GM19099 (cell line): ENCODE measurements around the gene TMEM167B.

Experiments used
- POLR2A ChIP-seq: IDR thresholded peaks from 3 replicates; pipeline ENCODE4 v1.6.1; 2011; ENCODE audit warnings: low read depth; ENCODE audit not compliant: insufficient read length; ENCODE audit errors: extremely low read depth

The TMEM167B gene

GRCh38 chr1:109118089-109118488, 27.5 kb downstream of the TMEM167B start:
- no peak for TF ChIP-seq POLR2A

DNA sequence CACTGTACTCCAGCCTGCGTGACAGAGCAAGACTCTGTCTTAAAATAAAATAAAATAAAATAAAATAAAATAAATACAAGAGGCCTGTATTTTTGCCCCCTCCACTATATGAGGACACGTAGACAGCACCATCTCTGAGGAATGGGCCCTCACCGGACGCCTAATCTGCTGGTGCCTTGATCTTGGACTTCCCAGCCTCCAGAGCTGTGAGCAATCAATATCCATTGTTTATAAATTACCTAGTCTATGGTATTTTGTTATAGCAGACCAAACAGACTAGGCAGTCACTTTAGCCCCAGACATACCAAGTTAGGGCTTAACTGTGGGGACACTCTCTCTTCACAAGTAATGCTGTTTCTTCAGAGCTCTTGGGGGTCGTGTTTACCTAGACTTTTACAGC, 29.8 kb downstream of the TMEM167B start:
- TF ChIP-seq POLR2A = no peak

DNA sequence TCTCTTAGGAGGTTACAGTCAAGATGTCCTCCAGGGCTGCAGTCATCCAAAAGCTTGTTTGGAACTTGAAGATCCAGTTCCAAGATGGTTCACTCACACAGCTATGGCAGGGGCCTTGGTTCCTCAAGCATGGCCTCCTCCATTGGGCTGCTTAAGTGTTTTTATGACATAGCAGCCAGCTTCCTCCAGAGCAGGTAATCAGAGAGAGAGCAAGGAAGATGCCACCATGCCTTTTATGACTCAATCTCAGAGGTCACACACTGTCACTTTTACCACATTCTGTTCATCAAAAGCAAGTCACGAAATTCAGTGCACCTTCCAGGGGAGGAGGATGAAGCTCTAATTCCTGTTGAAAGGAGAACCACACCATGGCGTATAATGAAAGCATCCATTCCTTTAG, 40.5 kb downstream of the TMEM167B start:
- no peak for TF ChIP-seq POLR2A

- no peak for TF ChIP-seq POLR2A
Observed at GRCh38 chr1:109131800-109132199, 41.2 kb downstream of the TMEM167B start.

DNA sequence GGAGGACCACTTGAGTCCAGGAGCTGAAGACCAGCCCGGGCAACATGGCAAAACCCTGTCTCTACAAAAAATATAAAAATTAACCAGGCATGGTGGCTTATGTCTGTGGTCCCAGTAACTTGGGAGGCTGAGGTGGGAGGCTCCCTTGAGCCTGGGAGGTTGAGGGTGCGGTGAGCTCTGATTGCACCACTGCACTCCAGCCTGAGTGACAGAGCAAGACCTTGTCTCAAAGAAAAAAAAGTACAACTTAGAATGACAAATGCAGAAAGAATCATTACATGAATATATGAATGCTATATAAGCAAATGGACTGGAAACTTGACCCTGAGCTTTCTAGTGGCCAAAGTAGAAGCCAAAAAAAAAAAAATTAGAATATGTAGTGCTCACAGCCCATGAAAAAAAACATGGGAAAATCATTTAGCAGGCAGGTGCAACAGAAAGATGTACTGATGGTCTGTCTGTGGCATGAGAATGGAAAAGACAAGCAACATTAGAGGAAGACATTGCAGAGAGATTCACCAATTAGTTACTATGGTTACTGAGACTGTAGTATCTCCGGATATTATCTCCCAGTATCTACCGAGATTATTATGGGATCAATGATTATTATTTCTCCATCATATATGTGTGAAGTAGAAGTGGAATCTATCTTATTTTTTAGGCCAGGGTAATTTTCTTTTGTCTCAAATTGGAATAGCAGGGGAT, 42.6 kb downstream of the TMEM167B start:
- TF ChIP-seq POLR2A = no peak

DNA sequence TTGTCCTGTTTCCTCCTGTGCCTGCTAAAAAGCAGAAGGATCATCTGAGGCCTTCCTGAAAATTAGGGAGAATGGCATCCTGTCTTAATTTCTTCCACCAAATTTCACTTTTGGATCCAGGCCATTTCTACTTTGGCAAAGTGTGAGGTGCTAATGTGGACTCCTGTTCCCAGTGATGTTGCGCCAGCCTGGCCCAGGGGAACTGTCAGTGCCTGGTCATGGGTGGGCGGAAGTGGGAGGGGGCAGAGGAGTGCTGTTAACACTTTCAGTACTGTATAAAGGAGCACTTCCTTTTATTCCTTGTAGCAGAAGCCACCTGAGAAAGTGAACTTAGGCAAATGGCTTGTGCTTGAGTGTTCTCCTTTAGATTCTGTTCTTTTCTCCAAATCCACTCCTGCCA, 43.3 kb downstream of the TMEM167B start:
- TF ChIP-seq POLR2A = peak; percentile 32

GRCh38 chr1:109134423-109134822, 43.9 kb downstream of the TMEM167B start:
- TF ChIP-seq POLR2A = no peak

GRCh38 chr1:109135940-109136339, 45.4 kb downstream of the TMEM167B start:
- TF ChIP-seq POLR2A = no peak

- no peak for TF ChIP-seq POLR2A
Observed at GRCh38 chr1:109136766-109137165, 46.2 kb downstream of the TMEM167B start.

DNA sequence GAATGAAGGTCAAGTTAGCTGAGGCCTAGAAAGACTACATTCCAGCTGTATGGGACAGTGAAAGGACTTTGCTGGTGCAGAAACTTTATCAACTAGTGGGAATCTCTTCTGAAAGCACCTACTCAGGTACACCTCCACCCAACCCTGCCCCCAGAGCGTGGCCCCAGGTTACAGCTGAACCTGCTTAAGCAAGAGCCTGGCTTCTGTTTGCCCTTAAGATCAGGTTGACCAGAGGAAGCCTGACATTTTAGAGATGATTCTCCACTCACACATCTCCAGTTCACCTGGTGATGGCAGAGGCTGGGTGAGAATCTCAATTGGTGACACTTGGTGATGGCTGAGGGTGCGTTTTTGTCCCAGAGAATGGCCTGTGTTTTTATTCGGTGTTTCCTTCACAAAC, 47.4 kb downstream of the TMEM167B start:
- no peak for TF ChIP-seq POLR2A

DNA sequence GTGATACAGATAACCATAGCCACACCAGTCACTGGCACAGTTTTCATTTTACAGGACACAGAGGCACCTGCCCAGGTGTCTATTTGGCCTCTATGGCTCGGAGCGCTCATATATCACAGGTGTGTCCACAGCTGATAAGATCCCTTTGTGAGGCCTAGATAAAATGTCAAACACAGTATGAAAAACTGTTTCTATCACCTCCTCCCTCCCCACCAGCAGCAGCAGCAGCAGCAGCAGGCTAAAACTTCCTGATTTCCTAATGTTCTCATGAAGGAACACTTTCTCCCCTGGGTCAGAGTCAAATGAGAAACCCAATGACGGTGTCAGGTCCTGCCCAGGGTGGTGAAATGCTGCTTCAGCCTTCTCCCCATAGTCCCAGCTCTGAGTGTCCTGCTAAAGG, 47.8 kb downstream of the TMEM167B start:
- no peak for TF ChIP-seq POLR2A

DNA sequence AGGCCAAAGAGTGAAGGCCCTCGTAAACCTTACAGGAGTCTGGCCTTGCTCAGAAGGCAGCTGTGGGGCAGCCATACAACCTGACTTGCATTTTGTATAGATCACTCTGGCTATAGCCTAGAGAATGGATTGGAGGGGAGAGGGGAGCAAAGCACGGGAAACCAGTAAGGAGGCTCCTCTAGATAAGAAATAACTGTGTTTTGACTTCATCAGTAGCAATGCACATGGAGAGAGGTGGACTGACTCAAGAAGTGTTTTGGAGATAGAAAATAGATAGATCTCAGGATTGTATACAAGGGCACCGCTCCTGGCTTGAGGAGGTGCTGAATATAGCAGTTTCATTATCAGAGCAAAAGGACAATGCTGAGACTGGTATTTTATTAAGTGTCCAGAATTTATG, 49.8 kb downstream of the TMEM167B start:
- TF ChIP-seq POLR2A = no peak

DNA sequence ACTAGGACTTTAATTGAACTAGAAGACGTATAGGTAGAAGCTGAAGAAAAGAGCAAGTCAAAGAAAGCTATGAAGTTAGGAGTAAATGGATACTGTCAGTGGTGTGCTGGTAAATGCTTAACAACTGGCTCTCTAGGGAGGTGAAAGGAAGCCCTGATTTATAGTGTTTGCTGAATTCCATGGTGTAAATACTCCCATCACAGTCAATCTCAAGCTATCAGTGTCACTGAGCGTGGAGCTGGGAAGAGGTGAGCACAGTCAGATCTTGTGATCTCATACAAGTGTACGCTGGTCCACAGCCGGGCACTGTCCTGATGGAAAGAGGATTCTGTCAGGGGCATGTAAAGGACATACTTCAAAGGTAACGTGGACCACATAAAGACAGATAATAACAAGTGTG, 51.7 kb downstream of the TMEM167B start:
- TF ChIP-seq POLR2A = no peak
